ENCODE results near the gene ZGRF1.

- TF ChIP-seq CTCF (IDR thresholded peaks at IDR 0.05 in 2 of 3, conservative IDR thresholded peaks at IDR 0.05 in 1 of 3; ENCODE audit: borderline replicate concordance in 1 of 3, insufficient read depth in 1 of 3, low read depth in 2 of 3, low read length in 2 of 3) = no peak
- TF ChIP-seq CEBPB (IDR thresholded peaks at IDR 0.05; ENCODE audit: low read depth) = no peak
- no peak for TF ChIP-seq SRF (IDR thresholded peaks at IDR 0.05; ENCODE audit: low read depth)
- no peak for TF ChIP-seq POLR2A (IDR thresholded peaks at IDR 0.05; ENCODE audit: borderline replicate concordance, extremely low read depth, insufficient read depth, insufficient read length)
- no peak for TF ChIP-seq JUND (IDR thresholded peaks at IDR 0.05)
- no peak for TF ChIP-seq MAX (IDR thresholded peaks at IDR 0.05)
- TF ChIP-seq EZH2 (IDR thresholded peaks at IDR 0.05) = no peak
Measured at GRCh38 chr4:112509243-112510141, 127.2 kb downstream of the ZGRF1 start.

Measured in HCT116 (cell line).